Measurements from ENCODE around the gene CDH13.

The CDH13 gene

DNA sequence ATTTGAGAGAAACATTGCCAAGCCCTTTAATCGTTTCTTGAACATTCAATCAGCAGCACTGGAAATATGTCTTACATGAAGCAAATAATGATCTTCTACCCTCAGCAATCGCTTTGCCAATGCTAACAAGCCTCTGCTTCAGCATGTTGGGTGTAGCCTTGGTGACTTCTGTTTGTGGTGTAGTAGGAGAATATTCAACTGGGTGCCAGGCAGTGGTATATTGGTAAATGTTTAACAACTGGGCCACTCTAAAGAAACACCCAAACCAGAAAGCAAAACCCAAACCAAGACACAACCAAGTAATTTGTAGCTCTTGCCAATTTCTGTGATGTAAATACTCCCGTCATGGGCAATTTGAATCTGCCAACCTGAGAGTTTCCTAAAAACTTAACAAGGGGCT lies 9.7 kb downstream of the CDH13 start:
- ATAC-seq (ENCODE audit: insufficient read depth, low read depth) (no peak), DNase-seq (no peak)
- no peak overlapping the region for H3K9ac ChIP-seq (ENCODE audit: low read depth, low read length)
- H3K79me2 ChIP-seq (ENCODE audit: insufficient read depth, low read length): no peaks in the 10 kb centered on the region
- no peaks in the 10 kb centered on the region for H3K27me3 ChIP-seq (ENCODE audit: insufficient read depth, low read length, poor library complexity)
- H3K27ac ChIP-seq (ENCODE audit: low read length): no peak overlapping the region
- no peak overlapping the region for H3K4me2 ChIP-seq (ENCODE audit: insufficient read depth, low read length)
- no peaks in the 10 kb centered on the region for H3K36me3 ChIP-seq (ENCODE audit: insufficient read depth, low read length)
- no peak overlapping the region for H3K4me3 ChIP-seq (ENCODE audit: low read depth in 1 of 2, low read length in 2 of 2)
- H3K9me3 ChIP-seq (ENCODE audit: insufficient read depth, low read length, severe bottlenecking): no peaks in the 10 kb centered on the region
- no peak overlapping the region for H2AFZ ChIP-seq (ENCODE audit: low read depth, low read length)
- H3K4me1 ChIP-seq (ENCODE audit: insufficient read depth, low read length): no peaks in the 10 kb centered on the region
- TF ChIP-seq EZH2 (IDR thresholded peaks at IDR 0.05; ENCODE audit: borderline replicate concordance, low read depth, low read length, severe bottlenecking): no peak
- TF ChIP-seq, protein P1, sequence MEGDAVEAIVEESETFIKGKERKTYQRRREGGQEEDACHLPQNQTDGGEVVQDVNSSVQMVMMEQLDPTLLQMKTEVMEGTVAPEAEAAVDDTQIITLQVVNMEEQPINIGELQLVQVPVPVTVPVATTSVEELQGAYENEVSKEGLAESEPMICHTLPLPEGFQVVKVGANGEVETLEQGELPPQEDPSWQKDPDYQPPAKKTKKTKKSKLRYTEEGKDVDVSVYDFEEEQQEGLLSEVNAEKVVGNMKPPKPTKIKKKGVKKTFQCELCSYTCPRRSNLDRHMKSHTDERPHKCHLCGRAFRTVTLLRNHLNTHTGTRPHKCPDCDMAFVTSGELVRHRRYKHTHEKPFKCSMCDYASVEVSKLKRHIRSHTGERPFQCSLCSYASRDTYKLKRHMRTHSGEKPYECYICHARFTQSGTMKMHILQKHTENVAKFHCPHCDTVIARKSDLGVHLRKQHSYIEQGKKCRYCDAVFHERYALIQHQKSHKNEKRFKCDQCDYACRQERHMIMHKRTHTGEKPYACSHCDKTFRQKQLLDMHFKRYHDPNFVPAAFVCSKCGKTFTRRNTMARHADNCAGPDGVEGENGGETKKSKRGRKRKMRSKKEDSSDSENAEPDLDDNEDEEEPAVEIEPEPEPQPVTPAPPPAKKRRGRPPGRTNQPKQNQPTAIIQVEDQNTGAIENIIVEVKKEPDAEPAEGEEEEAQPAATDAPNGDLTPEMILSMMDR (IDR thresholded peaks at IDR 0.05; ENCODE audit: borderline replicate concordance, extremely low read depth, low read length, poor library complexity, severe bottlenecking): no peak
- H4K20me1 ChIP-seq (ENCODE audit: insufficient read depth, low read length): no peaks in the 10 kb centered on the region; the same call in 1 of the 2 replicates

DNA sequence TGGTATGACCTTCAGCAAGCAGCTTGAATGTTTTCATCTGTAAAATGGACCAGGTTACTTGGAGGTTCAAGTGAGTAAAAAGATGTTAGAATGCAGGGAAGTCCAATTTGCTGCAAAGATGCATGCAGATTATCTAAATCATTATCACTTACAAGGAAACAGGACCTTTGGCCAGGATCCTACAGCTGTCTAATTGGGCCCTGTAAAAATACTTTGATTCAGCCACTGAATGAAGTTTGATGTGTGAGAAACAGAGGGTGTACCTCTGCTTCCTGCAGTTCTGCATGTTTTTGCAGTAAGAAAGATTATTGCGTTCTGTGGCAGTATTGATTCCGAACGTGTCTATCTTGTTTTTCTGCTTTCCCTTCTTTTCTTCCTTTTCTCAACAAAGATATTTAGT lies 10.2 kb downstream of the CDH13 start:
- Histone ChIP-seq H3K27ac (ENCODE audit: low read length) (no peak overlapping the region), H3K9ac (ENCODE audit: low read depth, low read length) (no peak overlapping the region), H3K36me3 (ENCODE audit: insufficient read depth, low read length) (no peaks in the 10 kb centered on the region), H3K9me3 (ENCODE audit: insufficient read depth, low read length, severe bottlenecking) (no peaks in the 10 kb centered on the region), H3K4me3 (ENCODE audit: low read depth in 1 of 2, low read length in 2 of 2) (no peak overlapping the region), H3K4me2 (ENCODE audit: insufficient read depth, low read length) (no peak overlapping the region), H3K79me2 (ENCODE audit: insufficient read depth, low read length) (no peaks in the 10 kb centered on the region), H3K4me1 (ENCODE audit: insufficient read depth, low read length) (no peaks in the 10 kb centered on the region), H2AFZ (ENCODE audit: low read depth, low read length) (no peak overlapping the region), H3K27me3 (ENCODE audit: insufficient read depth, low read length, poor library complexity) (no peaks in the 10 kb centered on the region), H4K20me1 (ENCODE audit: insufficient read depth, low read length) (no peaks in the 10 kb centered on the region; the same call in 1 of the 2 replicates)
- TF ChIP-seq, protein P1 (IDR thresholded peaks at IDR 0.05; ENCODE audit: borderline replicate concordance, extremely low read depth, low read length, poor library complexity, severe bottlenecking): no peak
- no peak for TF ChIP-seq EZH2 (IDR thresholded peaks at IDR 0.05; ENCODE audit: borderline replicate concordance, low read depth, low read length, severe bottlenecking)
- ATAC-seq (ENCODE audit: insufficient read depth, low read depth) (no peak), DNase-seq (no peak)

DNA sequence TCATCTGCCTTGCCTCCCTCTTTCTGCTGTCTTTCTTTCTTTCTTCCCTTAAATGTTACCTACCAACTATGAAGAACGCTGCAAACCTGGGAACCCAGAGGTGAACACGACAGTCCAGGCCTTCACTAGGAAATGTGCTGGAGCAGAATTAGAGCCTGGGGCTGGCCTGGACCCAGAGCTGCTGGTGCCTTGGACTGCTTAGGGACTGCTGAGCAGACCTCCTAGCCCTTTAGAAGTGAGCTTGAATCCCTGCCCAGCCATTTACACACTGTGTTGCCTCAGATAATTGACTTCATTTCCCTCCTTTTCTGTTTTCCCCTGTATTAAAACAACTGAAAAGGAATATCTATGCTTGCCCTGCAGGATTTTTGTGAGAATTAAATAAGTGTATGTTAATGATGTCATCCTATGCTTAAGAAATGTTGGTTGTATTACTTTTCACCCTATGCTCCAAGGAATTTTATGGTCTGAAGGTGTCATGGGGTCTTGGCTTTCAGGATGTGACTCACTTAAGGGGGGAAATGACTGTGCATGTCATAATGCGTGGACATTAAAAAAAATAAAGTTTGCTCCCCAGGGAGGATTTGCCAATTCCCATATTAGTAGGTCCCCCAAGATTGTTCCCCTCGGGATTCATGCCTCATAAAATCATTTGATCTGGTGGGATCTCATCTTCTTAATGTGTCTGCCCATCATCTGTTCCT lies 11.5 kb downstream of the CDH13 start:
- TF ChIP-seq, protein P1 (IDR thresholded peaks at IDR 0.05; ENCODE audit: borderline replicate concordance, extremely low read depth, low read length, poor library complexity, severe bottlenecking): no peak
- no peak for TF ChIP-seq EZH2 (IDR thresholded peaks at IDR 0.05; ENCODE audit: borderline replicate concordance, low read depth, low read length, severe bottlenecking)
- H3K27me3 ChIP-seq (ENCODE audit: insufficient read depth, low read length, poor library complexity): no peaks in the 10 kb centered on the region
- ATAC-seq (ENCODE audit: insufficient read depth, low read depth) (no peak), DNase-seq (no peak)
- H3K79me2 ChIP-seq (ENCODE audit: insufficient read depth, low read length): no peaks in the 10 kb centered on the region
- H3K9ac ChIP-seq (ENCODE audit: low read depth, low read length): no peak overlapping the region
- H3K27ac ChIP-seq (ENCODE audit: low read length): no peak overlapping the region
- H3K9me3 ChIP-seq (ENCODE audit: insufficient read depth, low read length, severe bottlenecking): no peaks in the 10 kb centered on the region
- no peak overlapping the region for H3K4me3 ChIP-seq (ENCODE audit: low read depth in 1 of 2, low read length in 2 of 2)
- H2AFZ ChIP-seq (ENCODE audit: low read depth, low read length): no peak overlapping the region
- no peaks in the 10 kb centered on the region for H3K36me3 ChIP-seq (ENCODE audit: insufficient read depth, low read length)
- no peaks in the 10 kb centered on the region; the same call in 1 of the 2 replicates for H4K20me1 ChIP-seq (ENCODE audit: insufficient read depth, low read length)
- no peaks in the 10 kb centered on the region for H3K4me1 ChIP-seq (ENCODE audit: insufficient read depth, low read length)
- no peak overlapping the region for H3K4me2 ChIP-seq (ENCODE audit: insufficient read depth, low read length)
